ENCODE results near the gene TTC7B.

The TTC7B gene

GRCh38 chr14:90587252-90587910, 228.8 kb downstream of the TTC7B start:
- DNase-seq = no peak

GRCh38 chr14:90585106-90585505, 231.1 kb downstream of the TTC7B start:
- DNase-seq = no peak

- no peak for DNase-seq
These were observed 232.2 kb downstream of the TTC7B start for GRCh38 chr14:90583916-90584605.

- DNase-seq = no peak
These were observed 232.8 kb downstream of the TTC7B start for GRCh38 chr14:90583427-90583826.

GRCh38 chr14:90582166-90582565, 234.1 kb downstream of the TTC7B start:
- DNase-seq = no peak

GRCh38 chr14:90581745-90582144, 234.5 kb downstream of the TTC7B start:
- DNase-seq = no peak

GRCh38 chr14:90580377-90581335, 235.6 kb downstream of the TTC7B start:
- DNase-seq = no peak

- DNase-seq = no peak
These were observed 236.4 kb downstream of the TTC7B start for GRCh38 chr14:90579816-90580215.

GRCh38 chr14:90579088-90579487, 237.1 kb downstream of the TTC7B start:
- DNase-seq = no peak

- DNase-seq = no peak
These were observed 237.8 kb downstream of the TTC7B start for GRCh38 chr14:90578283-90578985.

- DNase-seq = no peak
These were observed 238.5 kb downstream of the TTC7B start for GRCh38 chr14:90577661-90578282.

- DNase-seq = no peak
These were observed 239.1 kb downstream of the TTC7B start for GRCh38 chr14:90576981-90577660.

GRCh38 chr14:90576581-90576980, 239.6 kb downstream of the TTC7B start:
- no peak for DNase-seq

GRCh38 chr14:90575781-90576180, 240.4 kb downstream of the TTC7B start:
- DNase-seq = no peak

- no peak for DNase-seq
These were observed 240.9 kb downstream of the TTC7B start for GRCh38 chr14:90575336-90575735.

- no peak for DNase-seq
These were observed 241.8 kb downstream of the TTC7B start for GRCh38 chr14:90574188-90575131.

- no peak for DNase-seq
These were observed 242.7 kb downstream of the TTC7B start for GRCh38 chr14:90573385-90574105.

GRCh38 chr14:90572441-90573150, 243.6 kb downstream of the TTC7B start:
- no peak for DNase-seq
